ENCODE measurements around the gene NME3. TPM values are rescaled to one million over a fixed set of nuclear protein-coding genes. Genes with fewer than 3 reads are reported as not detected.

Gene NME3
- total RNA-seq, 1 experiment from 2014 or later: 76.9 TPM

DNA sequence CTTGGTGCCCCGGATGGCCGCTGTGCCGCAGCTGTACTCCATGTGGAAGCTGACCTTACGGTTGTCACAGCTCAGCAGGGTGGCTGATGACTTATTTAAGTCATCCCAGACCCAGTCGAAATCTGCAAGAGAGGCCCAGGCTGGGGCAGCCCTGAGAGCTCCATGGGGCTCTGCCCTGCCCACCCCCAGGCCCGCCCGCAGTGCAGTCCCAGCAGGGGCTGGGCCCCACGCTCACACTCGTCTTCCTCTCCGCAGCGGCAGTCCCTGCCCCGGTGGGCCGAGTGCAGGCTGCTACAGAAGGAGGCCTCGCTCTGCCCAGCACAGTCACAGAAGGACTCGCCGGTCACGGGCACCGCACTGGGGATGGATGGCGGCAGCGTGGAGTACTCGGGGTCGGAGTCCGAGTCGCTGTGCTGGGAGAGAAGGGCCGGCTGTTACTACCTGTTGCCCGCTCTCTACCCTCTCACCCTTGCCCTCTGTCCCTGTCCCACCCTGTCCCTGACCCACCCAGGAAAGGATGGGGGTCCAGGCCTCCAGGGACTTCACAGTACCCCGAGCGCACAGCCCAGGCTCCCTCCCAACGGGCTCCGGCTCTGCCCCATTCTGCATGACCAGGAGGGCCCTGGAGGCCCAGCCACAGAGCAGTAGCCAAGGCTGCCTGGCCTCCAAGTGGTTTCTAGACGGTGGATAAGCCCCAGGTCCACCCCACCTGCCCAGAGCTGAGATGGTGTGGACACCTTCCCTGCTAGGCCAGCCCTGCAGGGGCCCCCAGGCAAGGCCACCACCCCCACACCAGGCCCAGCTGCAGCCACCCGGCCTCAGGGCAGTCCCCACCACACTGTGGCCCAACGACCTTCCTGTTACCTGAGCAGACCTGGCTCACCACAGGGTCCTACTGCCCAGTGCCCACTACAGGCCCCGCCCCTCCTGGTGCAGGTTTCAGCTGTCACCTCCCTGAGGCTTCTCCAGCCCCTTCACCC is 7.1 kb upstream of the NME3 start:
- Histone ChIP-seq H4K8ac (replicated peaks; ENCODE audit: insufficient read length, low read depth, low read length) (no peak overlapping the region), H4K91ac (ENCODE audit: insufficient read length, low read depth, low read length) (no peak overlapping the region), H3K79me2 (ENCODE audit: insufficient read depth, low read length) (no peaks in the 10 kb centered on the region; the same call in 1 of the 2 replicates), H2BK5ac (ENCODE audit: insufficient read length, low read length) (no peak overlapping the region), H3K4me2 (ENCODE audit: insufficient read depth, insufficient read length, low read length) (no peak overlapping the region), H3K9me3 (ENCODE audit: control insufficient read depth, low read depth, low read length) (no peaks in the 10 kb centered on the region), H2AK5ac (ENCODE audit: insufficient read length, low read length) (no peak overlapping the region), H3K4me1 (ENCODE audit: insufficient read depth, low read length) (no peaks in the 10 kb centered on the region), H3K79me1 (ENCODE audit: insufficient read depth, low read depth, low read length, poor library complexity, severe bottlenecking) (peaks cover 5% of the 10 kb centered on the region), H3K23ac (ENCODE audit: insufficient read length, low read depth, low read length) (no peak overlapping the region), H3K18ac (ENCODE audit: insufficient read length, low read depth, low read length) (no peak overlapping the region), H2BK12ac (ENCODE audit: insufficient read length, low read depth, low read length) (no peak overlapping the region), H2BK120ac (ENCODE audit: low read depth, low read length, poor library complexity, severe bottlenecking) (no peak overlapping the region), H4K5ac (ENCODE audit: insufficient read length, low read depth, low read length) (no peak overlapping the region), H3K56ac (ENCODE audit: insufficient read length, low read depth, low read length) (no peak overlapping the region), H3T11ph (ENCODE audit: low read length) (no peak overlapping the region), H4K20me1 (ENCODE audit: control insufficient read depth, insufficient read depth, insufficient read length) (no peaks in the 10 kb centered on the region), H3K27me3 (ENCODE audit: insufficient read depth, low read length) (no peaks in the 10 kb centered on the region), H2BK15ac (ENCODE audit: low read depth, low read length) (no peak overlapping the region), H3K23me2 (ENCODE audit: insufficient read length, low read depth, low read length, poor library complexity, severe bottlenecking) (peaks cover 10% of the 10 kb centered on the region), H2BK20ac (ENCODE audit: low read depth, low read length, poor library complexity, severe bottlenecking) (no peak overlapping the region), H3K27ac (ENCODE audit: insufficient read length, low read depth, low read length) (no peak overlapping the region), H3K14ac (ENCODE audit: insufficient read depth, low read length) (no peak overlapping the region), H3K4ac (ENCODE audit: low read depth, low read length) (no peak overlapping the region), H2AFZ (ENCODE audit: low read length) (no peak overlapping the region), H3K9ac (ENCODE audit: extremely low read depth, insufficient read length, low read length) (no peak overlapping the region)
- Mint-ChIP-seq H3K27ac (no peak overlapping the region), H3K4me1 (peaks cover 7 to 18% of the 10 kb centered on the region in 2 experiments), H3K9me3 (no peaks in the 10 kb centered on the region), H3K27me3 (ENCODE audit: low read depth) (peaks cover 2% of the 10 kb centered on the region; the same call in 1 of the 2 replicates), H3K36me3 (ENCODE audit: insufficient read depth in 1 of 3, low read depth in 3 of 3) (peaks cover 0 to 46% (median 8%) of the 10 kb centered on the region in 3 experiments; a peak in 4 of 7 replicates), H3K4me3 (no peak overlapping the region)
- TF ChIP-seq, protein P1, sequence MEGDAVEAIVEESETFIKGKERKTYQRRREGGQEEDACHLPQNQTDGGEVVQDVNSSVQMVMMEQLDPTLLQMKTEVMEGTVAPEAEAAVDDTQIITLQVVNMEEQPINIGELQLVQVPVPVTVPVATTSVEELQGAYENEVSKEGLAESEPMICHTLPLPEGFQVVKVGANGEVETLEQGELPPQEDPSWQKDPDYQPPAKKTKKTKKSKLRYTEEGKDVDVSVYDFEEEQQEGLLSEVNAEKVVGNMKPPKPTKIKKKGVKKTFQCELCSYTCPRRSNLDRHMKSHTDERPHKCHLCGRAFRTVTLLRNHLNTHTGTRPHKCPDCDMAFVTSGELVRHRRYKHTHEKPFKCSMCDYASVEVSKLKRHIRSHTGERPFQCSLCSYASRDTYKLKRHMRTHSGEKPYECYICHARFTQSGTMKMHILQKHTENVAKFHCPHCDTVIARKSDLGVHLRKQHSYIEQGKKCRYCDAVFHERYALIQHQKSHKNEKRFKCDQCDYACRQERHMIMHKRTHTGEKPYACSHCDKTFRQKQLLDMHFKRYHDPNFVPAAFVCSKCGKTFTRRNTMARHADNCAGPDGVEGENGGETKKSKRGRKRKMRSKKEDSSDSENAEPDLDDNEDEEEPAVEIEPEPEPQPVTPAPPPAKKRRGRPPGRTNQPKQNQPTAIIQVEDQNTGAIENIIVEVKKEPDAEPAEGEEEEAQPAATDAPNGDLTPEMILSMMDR (conservative IDR thresholded peaks at IDR 0.05): no peak
- no CpG with 5 or more reads among the region's 34 CpGs for WGBS (ENCODE audit: extremely low coverage, insufficient read length, low lambda C conversion rate)
- no peak for DNase-seq

Measured in H9 (cell line).